ENCODE measurements around the gene MAK.

DNA sequence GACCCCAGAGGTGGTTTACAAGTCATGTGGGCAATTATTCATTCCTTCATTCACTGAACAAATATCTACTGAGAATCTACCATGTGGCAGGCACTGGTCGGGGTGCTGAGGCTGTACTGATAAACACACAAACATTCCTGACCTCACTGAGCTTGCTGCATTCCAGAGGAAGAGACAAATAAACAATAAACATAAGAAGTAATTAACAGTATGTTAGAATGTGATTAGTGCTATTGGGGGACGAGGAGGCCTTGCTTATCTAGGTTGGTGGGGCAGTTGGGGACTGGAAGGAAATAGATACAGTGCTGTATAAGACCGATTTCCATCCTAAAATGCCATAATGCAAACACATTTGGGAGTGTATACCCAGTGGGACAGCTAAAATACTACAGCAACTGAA is 44.1 kb downstream of the MAK start:
- TF ChIP-seq POLR2AphosphoS5 (IDR thresholded peaks at IDR 0.05; ENCODE audit: low read depth, low read length) (no peak), REST (IDR thresholded peaks at IDR 0.05; ENCODE audit: insufficient read depth in 1 of 2, low read depth in 2 of 2, low read length in 2 of 2) (no peak), TAF1 (IDR thresholded peaks at IDR 0.05; ENCODE audit: borderline replicate concordance, insufficient read depth, low read length) (no peak), FOXP2 (optimal IDR thresholded peaks at IDR 0.05; ENCODE audit: borderline replicate concordance, extremely low read depth, extremely low read length, insufficient read depth) (no peak), SIN3A (IDR thresholded peaks at IDR 0.05; ENCODE audit: borderline replicate concordance, insufficient read depth, low read length) (no peak)

Data from PFSK-1 (cell line).